HG03565 (cell line): ENCODE measurements around the gene CATSPER4.

ENCODE experiments used
- ATAC-seq: cut with Tn5 transposase; IDR thresholded peaks from one replicate; pipeline ENCODE4 v1.9.1; 2021; ENCODE audit warnings: mild to moderate bottlenecking, moderate library complexity; ENCODE audit not compliant: unreplicated experiment

Gene CATSPER4

GRCh38 chr1:26164036-26164860 is 26.2 kb upstream of the CATSPER4 start:
- no peak for ATAC-seq

GRCh38 chr1:26164861-26165842 is 25.2 kb upstream of the CATSPER4 start:
- no peak for ATAC-seq

GRCh38 chr1:26166719-26167281 is 23.6 kb upstream of the CATSPER4 start:
- no peak for ATAC-seq

- no peak for ATAC-seq
These were observed 21.8 kb upstream of the CATSPER4 start, which contains the start of gene C1orf232 for GRCh38 chr1:26168410-26169197. TSS of gene C1orf232 (minus strand) at chr1:26168963. CDS start at chr1:26168499, 464 bp downstream.

- ATAC-seq = no peak
These were observed 21.2 kb upstream of the CATSPER4 start for GRCh38 chr1:26169198-26169554.

GRCh38 chr1:26169669-26170471 is 20.5 kb upstream of the CATSPER4 start, which contains the start of gene ZNF593:
TSS of gene ZNF593 (plus strand) at chr1:26169908. CDS start at chr1:26169984, 76 bp downstream.
- peak; percentile 87 for ATAC-seq

- ATAC-seq = no peak
These were observed 20.0 kb upstream of the CATSPER4 start for GRCh38 chr1:26170472-26170821.

GRCh38 chr1:26171084-26172072 is 19.0 kb upstream of the CATSPER4 start, which contains the start of gene ZNF593OS:
TSS of gene ZNF593OS (minus strand) at chr1:26171832. CDS start at chr1:26171661, 171 bp downstream.
- ATAC-seq = no peak

GRCh38 chr1:26175346-26175745 is 15.1 kb upstream of the CATSPER4 start:
- no peak for ATAC-seq

- no peak for ATAC-seq
These were observed 13.2 kb upstream of the CATSPER4 start, which contains the start of gene CNKSR1 for GRCh38 chr1:26177182-26177684. TSS of gene CNKSR1 (plus strand) at chr1:26177491. CDS start at chr1:26177548, 57 bp downstream.

GRCh38 chr1:26180010-26180506 is 10.3 kb upstream of the CATSPER4 start:
- no peak for ATAC-seq

- ATAC-seq = no peak
These were observed 8.6 kb upstream of the CATSPER4 start for GRCh38 chr1:26181586-26182382.

GRCh38 chr1:26182383-26182696 is 8.1 kb upstream of the CATSPER4 start:
- no peak for ATAC-seq

- no peak for ATAC-seq
These were observed 6.3 kb upstream of the CATSPER4 start for GRCh38 chr1:26184086-26184485.

GRCh38 chr1:26184883-26185282 is 5.5 kb upstream of the CATSPER4 start:
- no peak for ATAC-seq

- no peak for ATAC-seq
These were observed 2.5 kb upstream of the CATSPER4 start for GRCh38 chr1:26187882-26188281.

GRCh38 chr1:26188477-26188876 is 1.9 kb upstream of the CATSPER4 start:
- ATAC-seq = no peak
